Measurements from ENCODE around the gene MACROD2. TPM values are rescaled to one million over a fixed set of nuclear protein-coding genes. Genes with fewer than 3 reads are reported as not detected.

Gene MACROD2
- total RNA-seq, 1 experiment from 2014 or later, result 1.6 TPM

DNA sequence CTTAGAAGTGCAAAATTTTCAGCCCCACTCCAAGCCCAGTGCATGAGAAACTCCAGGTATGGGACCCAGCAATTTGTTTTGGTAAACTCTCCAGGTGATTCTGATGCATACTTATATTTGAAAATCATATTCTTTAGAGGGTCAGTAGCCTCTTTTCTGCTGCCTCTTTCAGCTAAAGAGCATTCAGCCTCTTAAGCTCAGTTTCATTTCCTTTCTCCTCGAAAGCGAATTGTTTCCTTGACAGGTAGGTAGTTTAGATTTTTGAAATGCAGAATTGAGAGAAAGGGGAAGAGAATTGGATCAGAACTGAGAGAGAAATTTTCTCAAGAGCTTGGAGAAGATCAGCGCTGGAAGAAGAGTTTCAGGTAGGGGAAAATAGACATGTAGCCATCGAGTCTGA, 1337.9 kb downstream of the MACROD2 start:
- no peaks in the 10 kb centered on the region for H3K36me3 Mint-ChIP-seq (ENCODE audit: insufficient read depth in 1 of 3, low read depth in 3 of 3)
- H2BK15ac ChIP-seq (ENCODE audit: low read depth, low read length), result no peak overlapping the region
- no peaks in the 10 kb centered on the region for H3K27me3 Mint-ChIP-seq (ENCODE audit: low read depth)
- no peak overlapping the region for H2BK20ac ChIP-seq (ENCODE audit: low read depth, low read length, poor library complexity, severe bottlenecking)
- H3K56ac ChIP-seq (ENCODE audit: insufficient read length, low read depth, low read length), result no peak overlapping the region
- no peak overlapping the region for H3K27ac ChIP-seq (ENCODE audit: insufficient read length, low read depth, low read length)
- no peak overlapping the region for H2BK12ac ChIP-seq (ENCODE audit: insufficient read length, low read depth, low read length)
- no peak overlapping the region for H3K4me3 Mint-ChIP-seq
- H2BK120ac ChIP-seq (ENCODE audit: low read depth, low read length, poor library complexity, severe bottlenecking), result no peak overlapping the region
- H3K27ac Mint-ChIP-seq, result no peak overlapping the region
- H3K23ac ChIP-seq (ENCODE audit: insufficient read length, low read depth, low read length), result no peak overlapping the region
- no peaks in the 10 kb centered on the region; a peak in 1 of 5 replicates for H3K9me3 Mint-ChIP-seq
- H3K27me3 ChIP-seq (ENCODE audit: insufficient read depth, low read length), result no peaks in the 10 kb centered on the region
- H3K18ac ChIP-seq (ENCODE audit: insufficient read length, low read depth, low read length), result no peak overlapping the region
- no peak overlapping the region for H3K9ac ChIP-seq (ENCODE audit: extremely low read depth, insufficient read length, low read length)
- WGBS (ENCODE audit: extremely low coverage, insufficient read length, low lambda C conversion rate), result no CpG with 5 or more reads among the region's 4 CpGs
- H2AK5ac ChIP-seq (ENCODE audit: insufficient read length, low read length), result no peak overlapping the region
- TF ChIP-seq, protein P1, sequence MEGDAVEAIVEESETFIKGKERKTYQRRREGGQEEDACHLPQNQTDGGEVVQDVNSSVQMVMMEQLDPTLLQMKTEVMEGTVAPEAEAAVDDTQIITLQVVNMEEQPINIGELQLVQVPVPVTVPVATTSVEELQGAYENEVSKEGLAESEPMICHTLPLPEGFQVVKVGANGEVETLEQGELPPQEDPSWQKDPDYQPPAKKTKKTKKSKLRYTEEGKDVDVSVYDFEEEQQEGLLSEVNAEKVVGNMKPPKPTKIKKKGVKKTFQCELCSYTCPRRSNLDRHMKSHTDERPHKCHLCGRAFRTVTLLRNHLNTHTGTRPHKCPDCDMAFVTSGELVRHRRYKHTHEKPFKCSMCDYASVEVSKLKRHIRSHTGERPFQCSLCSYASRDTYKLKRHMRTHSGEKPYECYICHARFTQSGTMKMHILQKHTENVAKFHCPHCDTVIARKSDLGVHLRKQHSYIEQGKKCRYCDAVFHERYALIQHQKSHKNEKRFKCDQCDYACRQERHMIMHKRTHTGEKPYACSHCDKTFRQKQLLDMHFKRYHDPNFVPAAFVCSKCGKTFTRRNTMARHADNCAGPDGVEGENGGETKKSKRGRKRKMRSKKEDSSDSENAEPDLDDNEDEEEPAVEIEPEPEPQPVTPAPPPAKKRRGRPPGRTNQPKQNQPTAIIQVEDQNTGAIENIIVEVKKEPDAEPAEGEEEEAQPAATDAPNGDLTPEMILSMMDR (conservative IDR thresholded peaks at IDR 0.05), result no peak
- no peaks in the 10 kb centered on the region for H3K23me2 ChIP-seq (ENCODE audit: insufficient read length, low read depth, low read length, poor library complexity, severe bottlenecking)
- H3K4ac ChIP-seq (ENCODE audit: low read depth, low read length), result no peak overlapping the region
- H2BK5ac ChIP-seq (ENCODE audit: insufficient read length, low read length), result no peak overlapping the region
- no peaks in the 10 kb centered on the region for H4K20me1 ChIP-seq (ENCODE audit: control insufficient read depth, insufficient read depth, insufficient read length)
- no peak overlapping the region for H4K91ac ChIP-seq (ENCODE audit: insufficient read length, low read depth, low read length)
- no peak overlapping the region for H3K14ac ChIP-seq (ENCODE audit: insufficient read depth, low read length)
- no peaks in the 10 kb centered on the region for H3K79me1 ChIP-seq (ENCODE audit: insufficient read depth, low read depth, low read length, poor library complexity, severe bottlenecking)
- no peaks in the 10 kb centered on the region for H3K9me3 ChIP-seq (ENCODE audit: control insufficient read depth, low read depth, low read length)
- no peak overlapping the region for H3K4me2 ChIP-seq (ENCODE audit: insufficient read depth, insufficient read length, low read length)
- no peak overlapping the region for H4K8ac ChIP-seq (replicated peaks; ENCODE audit: insufficient read length, low read depth, low read length)
- peaks cover 16 to 22% of the 10 kb centered on the region in 2 experiments for H3K4me1 Mint-ChIP-seq
- H2AFZ ChIP-seq (ENCODE audit: low read length), result no peak overlapping the region
- no peak overlapping the region for H3T11ph ChIP-seq (ENCODE audit: low read length)
- DNase-seq, result no peak
- H3K4me1 ChIP-seq (ENCODE audit: insufficient read depth, low read length), result no peaks in the 10 kb centered on the region; the same call in 1 of the 2 replicates
- H4K5ac ChIP-seq (ENCODE audit: insufficient read length, low read depth, low read length), result no peak overlapping the region
- no peaks in the 10 kb centered on the region for H3K79me2 ChIP-seq (ENCODE audit: insufficient read depth, low read length)

All from H9 (cell line).